Tibial nerve (tissue), 4 donors: Measurements from ENCODE around the gene VPS29. TPM values are rescaled to one million over a fixed set of nuclear protein-coding genes. Genes with fewer than 3 reads are reported as not detected.

Experiments
- DNase-seq, 2 donors: peaks; one replicate each; pipeline ENCODE4 v3.0.0-alpha.2; 2019; ENCODE audit warnings: low spot score in 2 of 2
- H3K27ac ChIP-seq, 4 donors: fragments of 200-600 bp; sonication (generic) in 3 of 4; one replicate each; pipeline ENCODE4 v1.5.1; 2017 to 2019; ENCODE audit warnings: mild to moderate bottlenecking in 1 of 4
- H3K27me3 ChIP-seq, 2 donors: fragments of 200-600 bp; sonication (generic) in 1 of 2; one replicate each; pipeline versions ENCODE4 v1.5.1 to v1.6.0; 2017 to 2019
- H3K36me3 ChIP-seq, 3 donors: fragments of 200-600 bp; sonication (generic); one replicate each; pipeline ENCODE4 v1.5.1; 2018 to 2019
- H3K4me1 ChIP-seq, 4 donors: fragments of 200-600 bp; sonication (generic) in 3 of 4; one replicate each; pipeline ENCODE4 v1.5.1; 2017 to 2019
- H3K4me3 ChIP-seq, 4 donors: fragments of 200-600 bp; sonication (generic) in 3 of 4; one replicate each; pipeline ENCODE4 v1.5.1; 2017 to 2019; ENCODE audit warnings: mild to moderate bottlenecking in 1 of 4, moderate library complexity in 1 of 4
- H3K9me3 ChIP-seq, 4 donors: fragments of 200-600 bp; sonication (generic) in 3 of 4; one replicate each; pipeline ENCODE4 v1.5.1; 2017 to 2019
- EP300 ChIP-seq, 2 donors: sonication (generic); formaldehyde crosslinking; IDR thresholded peaks; one replicate each; pipeline ENCODE4 v1.6.1; 2017; ENCODE audit warnings: antibody characterized with exemption in 2 of 2, mild to moderate bottlenecking in 1 of 2
- POLR2A ChIP-seq, 2 donors: fragments of 450-650 bp; IDR thresholded peaks; one replicate each; pipeline ENCODE4 v1.6.1; 2017; ENCODE audit warnings: antibody characterized with exemption in 2 of 2, mild to moderate bottlenecking in 2 of 2, moderate library complexity in 2 of 2
- WGBS, 2 donors: methylation state at CpG; one replicate each; pipeline ENCODE4 v1.1.5; 2018; 5-methylcytosine and 5-hydroxymethylcytosine counted together
- total RNA-seq, 4 donors: library from RNA; depleted of rRNA; stranded (reverse); fragments of >200 nt; gene quantifications; one replicate each; pipeline ENCODE4 v1.1.0, GENCODE V29; 2016
- TF ChIP-seq, protein P1 (sequence below), 5 experiments: fragments of 200-600 bp in 3 of 5; fragments of 450-650 bp in 2 of 5; sonication (generic) in 3 of 5; IDR thresholded peaks; one replicate each; pipeline ENCODE4 v1.5.1; 2016 to 2019; ENCODE audit warnings: antibody characterized with exemption in 5 of 5, mild to moderate bottlenecking in 3 of 5, moderate library complexity in 2 of 5

VPS29 gene
- total RNA-seq, 4 donors from 2014 or later, result 66.6 to 142 (median 82.9) TPM

DNA sequence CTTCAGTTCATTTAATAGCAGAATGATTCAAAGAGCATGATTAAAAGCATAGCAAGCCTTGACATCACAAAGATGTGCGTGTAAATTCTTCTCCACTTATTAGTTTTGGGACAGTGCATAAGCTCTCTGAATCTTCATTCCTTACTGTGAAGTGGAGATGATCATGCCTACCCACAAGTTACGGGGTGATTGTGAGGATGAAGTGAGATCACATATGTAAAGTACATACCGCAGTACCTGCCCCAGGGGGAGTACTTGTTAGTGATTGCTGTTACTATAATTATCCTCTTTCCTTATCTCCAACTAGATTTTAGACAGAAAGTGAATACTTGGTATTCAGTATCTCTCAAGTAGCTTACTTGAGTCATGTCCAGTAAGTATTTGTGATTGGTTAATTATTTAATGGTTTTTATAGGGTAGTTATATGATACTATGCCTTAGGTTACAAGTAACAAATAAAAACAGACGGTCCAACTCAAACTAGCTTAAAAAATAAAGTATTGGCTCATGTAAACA, 6.2 kb upstream of the VPS29 start:
- no peaks in the 10 kb centered on the region for H3K36me3 ChIP-seq
- 88 to 90% methylated on average over 4 of the region's 4 CpGs for WGBS, 2 donors
- no peak for DNase-seq
- no peaks in the 10 kb centered on the region for H3K9me3 ChIP-seq
- peaks cover 0 to 6% (median 0%) of the 10 kb centered on the region in 4 donors for H3K4me1 ChIP-seq
- no peaks in the 10 kb centered on the region for H3K27me3 ChIP-seq
- H3K27ac ChIP-seq, result no peak overlapping the region
- no peak for TF ChIP-seq EP300 (IDR thresholded peaks at IDR 0.05)
- TF ChIP-seq POLR2A (IDR thresholded peaks at IDR 0.05), result no peak
- TF ChIP-seq, protein P1, sequence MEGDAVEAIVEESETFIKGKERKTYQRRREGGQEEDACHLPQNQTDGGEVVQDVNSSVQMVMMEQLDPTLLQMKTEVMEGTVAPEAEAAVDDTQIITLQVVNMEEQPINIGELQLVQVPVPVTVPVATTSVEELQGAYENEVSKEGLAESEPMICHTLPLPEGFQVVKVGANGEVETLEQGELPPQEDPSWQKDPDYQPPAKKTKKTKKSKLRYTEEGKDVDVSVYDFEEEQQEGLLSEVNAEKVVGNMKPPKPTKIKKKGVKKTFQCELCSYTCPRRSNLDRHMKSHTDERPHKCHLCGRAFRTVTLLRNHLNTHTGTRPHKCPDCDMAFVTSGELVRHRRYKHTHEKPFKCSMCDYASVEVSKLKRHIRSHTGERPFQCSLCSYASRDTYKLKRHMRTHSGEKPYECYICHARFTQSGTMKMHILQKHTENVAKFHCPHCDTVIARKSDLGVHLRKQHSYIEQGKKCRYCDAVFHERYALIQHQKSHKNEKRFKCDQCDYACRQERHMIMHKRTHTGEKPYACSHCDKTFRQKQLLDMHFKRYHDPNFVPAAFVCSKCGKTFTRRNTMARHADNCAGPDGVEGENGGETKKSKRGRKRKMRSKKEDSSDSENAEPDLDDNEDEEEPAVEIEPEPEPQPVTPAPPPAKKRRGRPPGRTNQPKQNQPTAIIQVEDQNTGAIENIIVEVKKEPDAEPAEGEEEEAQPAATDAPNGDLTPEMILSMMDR (IDR thresholded peaks at IDR 0.05), result no peak
- no peak overlapping the region for H3K4me3 ChIP-seq

DNA sequence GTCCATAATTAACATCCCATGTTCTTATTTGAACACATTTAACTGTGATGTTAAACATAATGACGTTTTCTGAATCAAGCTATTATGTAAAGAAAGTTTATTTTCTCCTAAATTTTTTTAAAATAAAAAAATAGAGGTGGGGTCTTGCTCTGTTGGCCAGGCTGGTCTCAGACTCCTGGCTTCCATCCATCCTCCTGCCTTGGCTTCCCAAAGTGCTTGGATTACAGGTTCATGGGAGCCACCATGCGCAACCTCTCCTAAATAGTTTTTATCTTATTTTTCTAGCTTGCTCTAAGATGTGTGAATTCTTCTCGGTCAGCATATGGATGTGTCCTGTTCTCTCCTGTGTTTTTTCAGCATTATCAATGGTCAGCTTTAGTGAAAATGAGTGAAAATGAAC, 3.4 kb upstream of the VPS29 start:
- WGBS, 2 donors, result 74 to 77% methylated on average over 3 of the region's 3 CpGs
- H3K4me1 ChIP-seq, result peaks cover 3 to 17% (median 9%) of the 10 kb centered on the region in 4 donors

DNA sequence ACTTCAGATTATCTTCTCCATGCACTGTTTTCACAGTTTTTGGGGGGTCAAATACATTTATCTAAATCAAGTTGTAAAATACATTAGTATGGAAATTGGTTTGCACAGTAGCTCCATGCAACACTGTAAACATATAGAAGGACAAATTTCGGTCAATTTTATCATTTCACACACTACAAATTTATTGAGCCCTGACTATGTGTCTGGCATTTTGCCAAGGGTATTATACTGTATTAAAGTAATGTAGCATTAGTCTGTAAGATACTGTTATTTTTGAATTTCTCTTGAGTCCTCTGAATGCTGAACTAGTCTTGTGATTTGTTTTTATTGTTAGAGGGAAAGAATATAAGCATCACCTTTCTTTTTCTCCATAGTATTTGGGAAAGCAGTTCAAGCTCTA, 1.5 kb upstream of the VPS29 start:
- DNase-seq, result no peak
- H3K4me1 ChIP-seq, result peaks cover 3 to 36% (median 21%) of the 10 kb centered on the region in 4 donors
- no peak overlapping the region for H3K27ac ChIP-seq
- WGBS, 2 donors, result 80 to 88% methylated on average over 1 of the region's 1 CpG
- TF ChIP-seq EP300 (IDR thresholded peaks at IDR 0.05), result no peak
- TF ChIP-seq, protein P1 (IDR thresholded peaks at IDR 0.05), result no peak
- no peak for TF ChIP-seq POLR2A (IDR thresholded peaks at IDR 0.05)
- no peaks in the 10 kb centered on the region for H3K27me3 ChIP-seq
- H3K36me3 ChIP-seq, result no peaks in the 10 kb centered on the region
- H3K4me3 ChIP-seq, result no peak overlapping the region
- H3K9me3 ChIP-seq, result no peaks in the 10 kb centered on the region

More for the DNA sequence above, 3.4 kb upstream of the VPS29 start:
- Histone ChIP-seq H3K4me3 (no peak overlapping the region), H3K9me3 (no peaks in the 10 kb centered on the region), H3K27ac (no peak overlapping the region), H3K36me3 (no peaks in the 10 kb centered on the region), H3K27me3 (no peaks in the 10 kb centered on the region)
- TF ChIP-seq, protein P1 (IDR thresholded peaks at IDR 0.05), result no peak
- no peak for TF ChIP-seq POLR2A (IDR thresholded peaks at IDR 0.05)
- TF ChIP-seq EP300 (IDR thresholded peaks at IDR 0.05), result no peak
- no peak for DNase-seq

DNA sequence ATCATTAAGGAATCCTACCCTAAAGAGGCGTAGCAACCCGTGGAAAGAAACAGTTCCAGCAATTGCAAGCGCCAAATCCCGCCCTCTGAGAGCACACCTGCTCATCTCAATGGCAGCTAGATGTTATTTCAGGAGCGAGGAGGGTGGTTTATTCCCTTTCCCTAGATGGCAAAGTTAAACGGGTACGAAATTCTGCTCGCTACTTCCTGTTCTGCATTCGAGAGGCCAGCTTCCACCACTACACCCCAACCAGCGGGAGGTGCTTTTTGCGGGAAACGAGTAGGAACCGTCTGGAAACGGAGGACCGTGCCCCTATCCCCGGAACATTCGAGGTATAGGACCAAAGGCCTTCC, 536 bp downstream of the VPS29 start:
- Histone ChIP-seq H3K4me1 (peaks cover 3 to 43% (median 22%) of the 10 kb centered on the region in 4 donors), H3K9me3 (no peaks in the 10 kb centered on the region), H3K27me3 (no peaks in the 10 kb centered on the region), H3K4me3 (peak overlapping the region; percentile 89 to 100 (median 94)), H3K36me3 (peaks cover 0 to 5% (median 0%) of the 10 kb centered on the region in 3 donors), H3K27ac (peak overlapping the region; percentile 85 to 98 (median 92))
- WGBS, 2 donors, result 0% methylated on average over 11 to 17 of the region's 17 CpGs
- DNase-seq, result peak in 1 of 2 donors; percentile 25
- TF ChIP-seq, protein P1 (IDR thresholded peaks at IDR 0.05), result no peak
- no peak for TF ChIP-seq EP300 (IDR thresholded peaks at IDR 0.05)

DNA sequence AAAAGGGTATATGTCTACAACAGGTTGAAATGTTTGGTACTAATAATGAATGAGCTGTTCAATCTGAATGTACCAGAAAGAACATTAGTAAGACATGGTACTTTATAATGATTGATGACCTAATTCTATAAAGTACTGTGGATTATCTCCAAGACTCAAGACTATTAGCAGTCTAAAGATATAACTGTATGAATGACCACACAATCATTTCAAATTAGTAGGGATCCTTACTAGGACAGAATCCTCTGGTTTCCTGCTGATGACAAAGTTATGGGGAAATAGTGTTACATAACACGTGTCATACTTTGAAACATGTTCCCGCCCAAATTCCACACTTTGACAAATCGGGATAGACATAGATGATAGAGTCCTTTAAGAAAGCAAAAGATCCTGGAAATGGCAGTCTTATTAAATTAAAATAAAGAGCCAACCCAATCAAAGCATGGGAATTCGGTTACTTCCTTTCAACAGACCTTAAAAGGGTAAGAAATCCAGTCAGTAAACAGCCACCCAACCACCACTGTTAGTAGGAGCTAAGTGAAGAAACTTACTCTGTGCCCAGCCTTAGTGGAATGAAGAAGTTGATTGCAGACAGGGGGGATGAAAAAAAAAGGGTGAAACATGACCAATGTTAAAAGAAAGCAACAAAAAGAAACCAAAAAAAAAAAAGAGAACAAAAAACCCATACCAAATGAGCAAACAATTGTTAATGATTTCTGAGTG, 2.8 kb downstream of the VPS29 start:
- Histone ChIP-seq H3K9me3 (no peaks in the 10 kb centered on the region), H3K27ac (no peak overlapping the region), H3K4me3 (no peak overlapping the region), H3K36me3 (peaks cover 0 to 26% (median 0%) of the 10 kb centered on the region in 3 donors), H3K4me1 (peaks cover 3 to 43% (median 22%) of the 10 kb centered on the region in 4 donors), H3K27me3 (no peaks in the 10 kb centered on the region)
- DNase-seq, result no peak
- TF ChIP-seq POLR2A (IDR thresholded peaks at IDR 0.05), result no peak
- TF ChIP-seq, protein P1 (IDR thresholded peaks at IDR 0.05), result no peak
- TF ChIP-seq EP300 (IDR thresholded peaks at IDR 0.05), result no peak
- 58 to 61% methylated on average over 4 of the region's 4 CpGs for WGBS, 2 donors
